ENCODE measurements around the gene HS3ST4. TPM values are rescaled to one million over a fixed set of nuclear protein-coding genes. Genes with fewer than 3 reads are reported as not detected.

HS3ST4 gene
- total and polyA plus RNA-seq, 2 of the 4 experiments (the other 2 are of a cell fraction), result not detected

DNA sequence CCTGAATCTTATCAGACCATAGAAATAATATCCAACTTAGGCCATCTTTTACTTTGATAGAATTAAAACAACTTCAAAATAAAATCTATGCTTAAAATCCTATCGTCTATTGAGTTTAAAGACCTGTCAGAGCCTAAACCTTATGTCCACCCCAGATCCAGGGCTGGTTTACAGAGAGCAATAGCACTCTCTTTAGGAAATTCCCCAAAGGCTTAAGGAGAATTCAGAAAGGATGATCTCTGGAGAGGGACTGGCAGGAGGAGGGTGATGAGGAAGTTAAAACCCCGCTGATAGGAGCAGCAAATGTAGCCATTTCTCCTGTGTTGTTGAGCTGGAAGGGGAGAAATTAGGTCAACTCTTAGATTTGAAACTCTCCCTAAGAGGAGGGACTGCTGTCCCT, 175.3 kb downstream of the HS3ST4 start:
- intact Hi-C loops (cut with micrococcal nuclease), result no loop called here
- dilution Hi-C loops (cut with HindIII; ENCODE audit: low sequenced_read_pairs, unreplicated experiment), result no loop called here

More for the DNA sequence above, 175.3 kb downstream of the HS3ST4 start:
- Histone ChIP-seq H3K27ac (ENCODE audit: insufficient read depth, low read length) (no peak overlapping the region), H2BK5ac (ENCODE audit: low read depth, low read length, poor library complexity, severe bottlenecking) (no peak overlapping the region), H3K4me3 (ENCODE audit: insufficient read depth, low read depth, low read length) (no peak overlapping the region), H3K23ac (ENCODE audit: low read depth, low read length) (no peak overlapping the region), H4K20me1 (ENCODE audit: insufficient read depth, low read length) (no peaks in the 10 kb centered on the region), H2AK9ac (replicated peaks; ENCODE audit: low read depth, low read length, poor library complexity) (no peak overlapping the region), H3K9me1 (ENCODE audit: insufficient read depth, low read length) (no peaks in the 10 kb centered on the region), H3K14ac (replicated peaks; ENCODE audit: low read depth, low read length) (no peak overlapping the region), H3K36me3 (ENCODE audit: control insufficient read depth, insufficient read depth, low read length) (no peaks in the 10 kb centered on the region), H3K4me1 (ENCODE audit: control insufficient read depth, insufficient read depth, low read length) (no peaks in the 10 kb centered on the region), H4K8ac (ENCODE audit: low read depth in 2 of 2, low read length in 2 of 2) (no peak overlapping the region), H3K9me3 (ENCODE audit: control insufficient read depth, insufficient read depth, low read length) (no peaks in the 10 kb centered on the region), H3K4ac (ENCODE audit: low read depth, low read length) (no peak overlapping the region), H3K4me2 (ENCODE audit: low read depth, low read length) (no peak overlapping the region), H3K79me1 (ENCODE audit: low read depth in 1 of 2, low read length in 2 of 2) (no peaks in the 10 kb centered on the region), H2BK120ac (ENCODE audit: low read depth, low read length) (no peak overlapping the region), H2BK15ac (ENCODE audit: low read depth, low read length) (no peak overlapping the region), H4K5ac (ENCODE audit: low read depth, low read length) (no peak overlapping the region), H3K18ac (ENCODE audit: low read depth, low read length) (no peak overlapping the region), H3K56ac (ENCODE audit: extremely low read depth, insufficient read depth, low read length) (no peak overlapping the region), H3K9ac (ENCODE audit: low read depth, low read length) (no peak overlapping the region), H3K27me3 (ENCODE audit: control insufficient read depth, insufficient read depth, low read length) (no peaks in the 10 kb centered on the region), H2AK5ac (ENCODE audit: low read depth, low read length) (no peak overlapping the region), H2BK20ac (ENCODE audit: low read depth, low read length) (no peak overlapping the region), H2AFZ (replicated peaks; ENCODE audit: low read length, poor library complexity) (no peak overlapping the region), H4K91ac (ENCODE audit: insufficient read depth, low read depth, low read length) (no peak overlapping the region)
- no TSS peak for BruUV-seq (replicated peaks)
- in situ Hi-C loops (cut with MboI; ENCODE audit: low sequenced_read_pairs), result no loop called here
- TF ChIP-seq RFX5 (IDR thresholded peaks at IDR 0.05; ENCODE audit: low read depth, low read length) (no peak), RAD21 (IDR thresholded peaks at IDR 0.05; ENCODE audit: low read length) (no peak), CEBPB (IDR thresholded peaks at IDR 0.05; ENCODE audit: low read depth, low read length) (no peak), MXI1 (IDR thresholded peaks at IDR 0.05; ENCODE audit: borderline replicate concordance, low read depth, low read length) (no peak), POLR2A (IDR thresholded peaks at IDR 0.05; ENCODE audit: low read depth, low read length) (no peak), NFE2L2 (IDR thresholded peaks at IDR 0.05; ENCODE audit: low read depth, low read length) (no peak), SMC3 (IDR thresholded peaks at IDR 0.05; ENCODE audit: low read depth, low read length) (no peak), ELK1 (IDR thresholded peaks at IDR 0.05; ENCODE audit: borderline replicate concordance, low read depth, low read length) (no peak), FOS (IDR thresholded peaks at IDR 0.05; ENCODE audit: low read depth, low read length) (no peak), MAFK (IDR thresholded peaks at IDR 0.05; ENCODE audit: low read depth, low read length) (no peak), MAZ (IDR thresholded peaks at IDR 0.05; ENCODE audit: borderline replicate concordance, low read depth, low read length) (no peak), BHLHE40 (IDR thresholded peaks at IDR 0.05; ENCODE audit: low read depth, low read length) (no peak), CHD1 (IDR thresholded peaks at IDR 0.05; ENCODE audit: low read depth, low read length) (no peak), RCOR1 (IDR thresholded peaks at IDR 0.05; ENCODE audit: insufficient replicate concordance, low read length) (no peak)
- TF ChIP-seq, protein P1, sequence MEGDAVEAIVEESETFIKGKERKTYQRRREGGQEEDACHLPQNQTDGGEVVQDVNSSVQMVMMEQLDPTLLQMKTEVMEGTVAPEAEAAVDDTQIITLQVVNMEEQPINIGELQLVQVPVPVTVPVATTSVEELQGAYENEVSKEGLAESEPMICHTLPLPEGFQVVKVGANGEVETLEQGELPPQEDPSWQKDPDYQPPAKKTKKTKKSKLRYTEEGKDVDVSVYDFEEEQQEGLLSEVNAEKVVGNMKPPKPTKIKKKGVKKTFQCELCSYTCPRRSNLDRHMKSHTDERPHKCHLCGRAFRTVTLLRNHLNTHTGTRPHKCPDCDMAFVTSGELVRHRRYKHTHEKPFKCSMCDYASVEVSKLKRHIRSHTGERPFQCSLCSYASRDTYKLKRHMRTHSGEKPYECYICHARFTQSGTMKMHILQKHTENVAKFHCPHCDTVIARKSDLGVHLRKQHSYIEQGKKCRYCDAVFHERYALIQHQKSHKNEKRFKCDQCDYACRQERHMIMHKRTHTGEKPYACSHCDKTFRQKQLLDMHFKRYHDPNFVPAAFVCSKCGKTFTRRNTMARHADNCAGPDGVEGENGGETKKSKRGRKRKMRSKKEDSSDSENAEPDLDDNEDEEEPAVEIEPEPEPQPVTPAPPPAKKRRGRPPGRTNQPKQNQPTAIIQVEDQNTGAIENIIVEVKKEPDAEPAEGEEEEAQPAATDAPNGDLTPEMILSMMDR (conservative IDR thresholded peaks at IDR 0.05; ENCODE audit: low read depth, low read length), result no peak
- TF ChIP-seq, protein P2, sequence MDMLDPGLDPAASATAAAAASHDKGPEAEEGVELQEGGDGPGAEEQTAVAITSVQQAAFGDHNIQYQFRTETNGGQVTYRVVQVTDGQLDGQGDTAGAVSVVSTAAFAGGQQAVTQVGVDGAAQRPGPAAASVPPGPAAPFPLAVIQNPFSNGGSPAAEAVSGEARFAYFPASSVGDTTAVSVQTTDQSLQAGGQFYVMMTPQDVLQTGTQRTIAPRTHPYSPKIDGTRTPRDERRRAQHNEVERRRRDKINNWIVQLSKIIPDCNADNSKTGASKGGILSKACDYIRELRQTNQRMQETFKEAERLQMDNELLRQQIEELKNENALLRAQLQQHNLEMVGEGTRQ (IDR thresholded peaks at IDR 0.05; ENCODE audit: low read depth, low read length), result no peak
- no CpG with 5 or more reads among the region's 2 CpGs for WGBS, 2 experiments (ENCODE audit: extremely low coverage in 2 of 2, insufficient read length in 1 of 2)
- ATAC-seq (ENCODE audit: low read depth) (no peak), DNase-seq (no peak)
- ChIA-PET POLR2A (ENCODE audit: unreplicated experiment) (no interaction called here), CTCF (no interaction called here)

Measured in IMR-90 (cell line).